ENCODE data around the gene PDE1C.

PDE1C gene

DNA sequence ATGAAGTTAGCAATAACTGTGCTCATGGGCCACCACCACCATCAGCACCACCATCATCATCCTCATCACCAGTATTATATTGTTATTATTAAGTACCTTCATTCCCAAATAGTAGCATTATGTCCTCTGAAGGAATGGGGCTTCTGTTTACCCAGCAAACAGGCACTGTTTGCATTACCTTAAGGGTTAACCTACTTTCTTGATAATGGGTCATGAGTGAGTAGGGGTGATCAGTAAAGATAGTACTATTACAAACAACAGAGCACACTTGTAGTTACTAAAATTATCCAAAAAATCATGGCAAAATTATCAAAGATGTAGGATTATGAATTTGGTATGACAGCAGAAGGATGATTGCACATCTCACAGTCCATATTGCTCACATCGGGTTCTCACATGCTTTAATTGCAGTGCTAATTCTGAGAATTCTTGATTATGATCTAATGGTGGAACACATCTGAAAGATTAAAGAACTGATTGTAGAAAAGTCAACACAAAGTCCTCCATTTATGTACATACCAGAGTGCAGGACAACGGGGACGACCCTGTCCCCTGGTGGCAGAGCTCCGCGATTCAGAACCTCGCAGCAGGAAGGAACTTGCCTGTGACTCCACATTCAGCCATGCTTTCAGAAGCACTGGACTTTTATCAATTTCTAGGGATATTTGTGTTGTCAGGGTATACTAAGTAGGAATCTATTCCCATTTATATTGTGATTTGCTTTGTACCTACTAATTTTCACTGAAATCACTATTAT, 31.0 kb downstream of the PDE1C start:
- peak; percentile 12 for TF ChIP-seq CTCF (IDR thresholded peaks at IDR 0.05; ENCODE audit: low read depth, low read length, missing control alignments)
- no peak for DNase-seq (ENCODE audit: extremely low read depth, low read depth)
- H3K4me3 ChIP-seq (replicated peaks; ENCODE audit: low read depth, low read length) = no peak overlapping the region

- DNase-seq (ENCODE audit: extremely low read depth, low read depth) = no peak
- no peak overlapping the region for H3K4me3 ChIP-seq (replicated peaks; ENCODE audit: low read depth, low read length)
- no peak for TF ChIP-seq CTCF (IDR thresholded peaks at IDR 0.05; ENCODE audit: low read depth, low read length, missing control alignments)
These were observed 32.5 kb downstream of the PDE1C start for GRCh38 chr7:32037650-32038198.

DNA sequence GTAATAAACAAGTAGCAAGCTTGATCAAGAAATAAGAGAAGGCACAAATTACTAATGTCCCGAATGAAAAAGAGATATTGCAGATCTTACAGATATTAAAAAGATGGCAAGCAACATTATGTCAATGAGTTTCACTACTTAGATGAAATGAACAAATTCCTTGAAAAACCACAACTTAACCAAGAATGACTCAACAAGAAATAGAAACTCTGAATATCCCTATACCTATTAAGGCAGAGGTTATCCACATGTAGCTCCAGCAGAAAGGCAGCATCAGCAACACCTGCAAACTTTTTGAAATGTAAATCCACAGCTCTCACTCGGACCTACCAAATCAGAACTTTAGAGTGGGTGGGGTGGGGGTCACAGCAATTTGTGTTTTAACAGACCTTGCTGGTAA, 33.6 kb downstream of the PDE1C start:
- TF ChIP-seq CTCF (IDR thresholded peaks at IDR 0.05; ENCODE audit: low read depth, low read length, missing control alignments) = no peak
- no peak for DNase-seq (ENCODE audit: extremely low read depth, low read depth)
- no peak overlapping the region for H3K4me3 ChIP-seq (replicated peaks; ENCODE audit: low read depth, low read length)

GRCh38 chr7:32034052-32034451, 36.2 kb downstream of the PDE1C start:
- H3K4me3 ChIP-seq (replicated peaks; ENCODE audit: low read depth, low read length) = no peak overlapping the region
- no peak for DNase-seq (ENCODE audit: extremely low read depth, low read depth)
- TF ChIP-seq CTCF (IDR thresholded peaks at IDR 0.05; ENCODE audit: low read depth, low read length, missing control alignments) = no peak

DNA sequence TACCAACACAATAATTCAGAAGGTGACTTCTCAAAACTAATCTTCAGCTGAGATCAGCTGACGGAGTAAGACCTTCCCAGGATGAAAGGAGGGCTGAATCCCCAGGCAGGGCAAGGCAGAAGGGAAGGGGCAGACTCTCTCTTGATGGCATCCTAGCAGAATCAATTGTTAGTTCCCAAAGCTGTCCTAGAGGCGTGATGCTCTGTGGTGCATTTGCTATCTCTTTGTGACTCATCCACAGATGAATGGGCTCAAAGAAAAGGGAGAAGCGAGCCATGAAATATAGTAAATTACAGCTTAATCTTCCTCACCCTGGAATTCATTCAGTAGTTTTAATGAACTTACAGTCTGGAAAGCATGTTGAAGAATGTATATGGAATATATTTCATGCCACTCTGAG, 37.2 kb downstream of the PDE1C start:
- TF ChIP-seq CTCF (IDR thresholded peaks at IDR 0.05; ENCODE audit: low read depth, low read length, missing control alignments) = no peak
- no peak overlapping the region for H3K4me3 ChIP-seq (replicated peaks; ENCODE audit: low read depth, low read length)
- DNase-seq (ENCODE audit: extremely low read depth, low read depth) = no peak

DNA sequence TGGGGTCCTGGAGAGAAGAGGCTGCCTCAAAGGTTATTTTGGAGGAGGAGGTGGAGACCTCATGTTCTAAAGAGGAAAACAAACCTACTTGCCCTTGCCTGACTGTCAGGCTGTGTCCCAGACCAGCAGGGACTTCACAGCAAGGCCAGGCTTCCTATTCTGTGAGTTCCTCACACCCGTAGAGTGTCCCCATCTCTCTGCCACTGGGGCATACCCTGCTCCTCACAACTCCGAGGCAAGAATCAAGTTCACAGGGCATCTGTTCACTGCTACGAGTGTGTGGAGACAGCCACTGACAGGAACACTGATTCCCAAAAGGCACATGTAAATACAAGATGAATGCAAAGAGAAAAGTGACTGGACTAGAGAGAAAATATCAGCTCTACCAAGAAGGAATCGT, 38.0 kb downstream of the PDE1C start:
- DNase-seq (ENCODE audit: extremely low read depth, low read depth) = no peak
- no peak overlapping the region for H3K4me3 ChIP-seq (replicated peaks; ENCODE audit: low read depth, low read length)
- TF ChIP-seq CTCF (IDR thresholded peaks at IDR 0.05; ENCODE audit: low read depth, low read length, missing control alignments) = no peak
